ENCODE results near the gene BORCS5.

The BORCS5 gene

DNA sequence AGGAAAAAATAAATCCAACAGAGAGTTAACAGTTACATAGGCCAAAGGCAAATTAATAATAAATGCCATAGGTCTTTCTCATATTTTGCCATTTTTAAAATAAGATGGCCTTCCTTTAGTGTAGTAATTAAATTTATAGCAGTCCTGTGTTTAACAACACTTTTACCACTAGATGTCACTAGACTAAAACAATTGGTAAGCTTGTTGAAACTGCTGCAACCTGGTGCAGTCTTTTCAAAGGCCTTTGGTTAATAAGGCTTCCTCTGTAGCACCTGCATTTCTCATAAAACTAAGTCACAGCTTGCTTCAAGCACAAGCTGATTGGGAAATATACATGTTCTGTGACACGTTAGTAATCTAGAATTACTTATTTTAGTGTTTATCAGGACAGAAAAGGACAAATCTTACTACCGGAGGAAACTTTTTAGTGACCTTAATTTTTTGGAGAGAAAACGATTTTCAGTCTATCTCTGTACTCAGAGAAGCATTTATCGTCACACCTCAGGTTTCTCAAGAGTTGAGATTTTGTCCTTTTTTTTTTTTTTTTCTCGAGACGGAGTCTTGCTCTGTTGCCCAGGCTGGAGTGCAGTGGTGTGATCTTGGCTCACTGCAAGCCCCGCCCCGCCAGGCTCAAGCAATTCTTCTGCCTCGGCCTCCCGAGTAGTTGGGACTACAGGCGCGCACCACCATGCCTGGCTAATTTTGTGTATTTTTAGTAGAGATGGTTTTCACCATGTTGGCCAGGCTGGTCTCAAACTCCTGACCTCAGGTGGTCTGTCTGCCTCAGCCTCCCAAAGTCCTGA is 20.0 kb downstream of the BORCS5 start:
- TF ChIP-seq, protein P1, sequence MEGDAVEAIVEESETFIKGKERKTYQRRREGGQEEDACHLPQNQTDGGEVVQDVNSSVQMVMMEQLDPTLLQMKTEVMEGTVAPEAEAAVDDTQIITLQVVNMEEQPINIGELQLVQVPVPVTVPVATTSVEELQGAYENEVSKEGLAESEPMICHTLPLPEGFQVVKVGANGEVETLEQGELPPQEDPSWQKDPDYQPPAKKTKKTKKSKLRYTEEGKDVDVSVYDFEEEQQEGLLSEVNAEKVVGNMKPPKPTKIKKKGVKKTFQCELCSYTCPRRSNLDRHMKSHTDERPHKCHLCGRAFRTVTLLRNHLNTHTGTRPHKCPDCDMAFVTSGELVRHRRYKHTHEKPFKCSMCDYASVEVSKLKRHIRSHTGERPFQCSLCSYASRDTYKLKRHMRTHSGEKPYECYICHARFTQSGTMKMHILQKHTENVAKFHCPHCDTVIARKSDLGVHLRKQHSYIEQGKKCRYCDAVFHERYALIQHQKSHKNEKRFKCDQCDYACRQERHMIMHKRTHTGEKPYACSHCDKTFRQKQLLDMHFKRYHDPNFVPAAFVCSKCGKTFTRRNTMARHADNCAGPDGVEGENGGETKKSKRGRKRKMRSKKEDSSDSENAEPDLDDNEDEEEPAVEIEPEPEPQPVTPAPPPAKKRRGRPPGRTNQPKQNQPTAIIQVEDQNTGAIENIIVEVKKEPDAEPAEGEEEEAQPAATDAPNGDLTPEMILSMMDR (IDR thresholded peaks at IDR 0.05; ENCODE audit: insufficient read depth, low read length, poor library complexity, severe bottlenecking), result peak; percentile 16
- no peak for TF ChIP-seq EZH2phosphoT487 (conservative IDR thresholded peaks at IDR 0.05; ENCODE audit: low read length)
- Histone ChIP-seq H3K27me3 (ENCODE audit: low read length) (no peaks in the 10 kb centered on the region), H3K4me2 (ENCODE audit: low read depth, low read length, poor library complexity, severe bottlenecking) (no peak overlapping the region), H3K9me3 (ENCODE audit: insufficient read depth, low read length) (no peaks in the 10 kb centered on the region), H3K9ac (ENCODE audit: low read length) (no peak overlapping the region), H3K36me3 (ENCODE audit: low read length) (no peaks in the 10 kb centered on the region), H3K27ac (ENCODE audit: low read depth, low read length) (no peak overlapping the region), H3F3A (ENCODE audit: insufficient read depth) (no peaks in the 10 kb centered on the region), H3K4me3 (ENCODE audit: insufficient read depth, low read length, poor library complexity, severe bottlenecking) (no peak overlapping the region), H2AFZ (ENCODE audit: low read depth, low read length, severe bottlenecking) (no peak overlapping the region), H3K9me2 (replicated peaks; ENCODE audit: insufficient read depth, low read length) (no peaks in the 10 kb centered on the region), H3K79me2 (ENCODE audit: insufficient read depth, low read length) (no peaks in the 10 kb centered on the region), H4K20me1 (ENCODE audit: low read depth, low read length) (no peaks in the 10 kb centered on the region)

DNA sequence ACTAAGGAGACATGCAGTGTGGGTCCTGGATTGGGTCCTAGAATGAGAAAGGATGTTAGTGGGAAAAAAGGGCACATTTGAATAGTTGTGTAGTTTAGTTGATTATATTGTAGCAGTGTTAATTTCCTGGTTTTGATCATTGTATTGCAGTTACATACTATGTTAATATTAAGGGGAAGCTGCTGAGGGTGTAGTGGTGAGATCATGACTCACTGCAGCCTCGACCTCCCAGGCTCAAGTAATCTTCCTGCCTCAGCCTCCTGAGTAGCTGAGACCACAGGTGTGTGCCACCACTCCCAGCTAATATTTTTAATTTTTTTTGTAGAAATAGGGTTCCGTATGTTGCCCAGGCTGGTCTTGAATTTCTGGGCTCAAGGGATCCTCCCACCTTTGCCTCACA is 21.7 kb downstream of the BORCS5 start:
- H2AFZ ChIP-seq (ENCODE audit: low read depth, low read length, severe bottlenecking), result no peak overlapping the region
- H3K9me2 ChIP-seq (replicated peaks; ENCODE audit: insufficient read depth, low read length), result no peaks in the 10 kb centered on the region
- H3K36me3 ChIP-seq (ENCODE audit: low read length), result no peaks in the 10 kb centered on the region
- H3K27ac ChIP-seq (ENCODE audit: low read depth, low read length), result no peak overlapping the region
- no peaks in the 10 kb centered on the region for H3K27me3 ChIP-seq (ENCODE audit: low read length)
- H3K79me2 ChIP-seq (ENCODE audit: insufficient read depth, low read length), result no peaks in the 10 kb centered on the region
- no peak overlapping the region for H3K4me3 ChIP-seq (ENCODE audit: insufficient read depth, low read length, poor library complexity, severe bottlenecking)
- H3K9ac ChIP-seq (ENCODE audit: low read length), result no peak overlapping the region
- TF ChIP-seq EZH2phosphoT487 (conservative IDR thresholded peaks at IDR 0.05; ENCODE audit: low read length), result no peak
- TF ChIP-seq, protein P1 (IDR thresholded peaks at IDR 0.05; ENCODE audit: insufficient read depth, low read length, poor library complexity, severe bottlenecking), result no peak
- no peaks in the 10 kb centered on the region for H3F3A ChIP-seq (ENCODE audit: insufficient read depth)
- no peak overlapping the region for H3K4me2 ChIP-seq (ENCODE audit: low read depth, low read length, poor library complexity, severe bottlenecking)
- H4K20me1 ChIP-seq (ENCODE audit: low read depth, low read length), result no peaks in the 10 kb centered on the region
- H3K9me3 ChIP-seq (ENCODE audit: insufficient read depth, low read length), result no peaks in the 10 kb centered on the region

DNA sequence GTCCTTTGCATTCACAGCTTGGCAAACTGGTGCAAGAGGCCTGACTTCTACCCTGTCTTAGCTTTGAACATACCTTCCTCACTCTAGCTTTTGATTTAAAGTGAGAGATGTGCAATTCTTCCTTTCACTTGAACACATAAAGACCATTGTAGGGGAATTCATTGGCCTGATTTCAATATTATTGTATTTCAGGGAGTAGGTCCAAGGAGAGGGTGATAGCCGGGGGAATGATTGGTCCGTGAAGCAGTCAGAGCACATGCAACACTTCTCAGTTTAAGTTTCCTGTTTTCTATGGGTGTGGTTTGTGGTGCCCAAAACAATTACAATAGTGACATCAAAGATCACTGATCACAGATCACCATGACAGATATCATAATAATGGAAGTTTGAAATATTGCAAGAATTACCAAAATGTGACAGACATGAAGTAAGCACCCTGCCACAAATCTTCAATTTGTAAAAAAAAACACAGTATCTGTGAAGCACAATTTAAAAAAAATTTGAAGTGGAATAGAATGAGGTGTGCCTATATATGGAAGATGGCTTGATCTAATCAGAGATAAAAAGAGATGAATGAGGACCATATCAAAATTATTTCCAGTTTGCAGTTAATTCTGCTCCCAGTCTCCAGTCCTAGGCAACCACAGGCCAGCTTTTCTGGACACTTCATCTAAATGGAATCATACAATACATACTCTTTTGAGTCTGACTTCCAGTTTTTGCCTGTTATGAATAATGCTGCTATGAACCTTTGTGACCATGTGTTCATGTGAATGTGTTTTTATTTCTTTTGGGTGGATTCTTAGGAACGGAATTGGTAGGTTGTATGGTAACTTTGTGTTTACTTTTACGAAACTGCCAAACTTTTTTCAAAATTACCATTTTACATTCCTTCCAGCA is 23.2 kb downstream of the BORCS5 start:
- Histone ChIP-seq H3K9me2 (replicated peaks; ENCODE audit: insufficient read depth, low read length) (no peaks in the 10 kb centered on the region), H3K27me3 (ENCODE audit: low read length) (no peaks in the 10 kb centered on the region), H3K79me2 (ENCODE audit: insufficient read depth, low read length) (no peaks in the 10 kb centered on the region), H3K9ac (ENCODE audit: low read length) (no peak overlapping the region), H3F3A (ENCODE audit: insufficient read depth) (no peaks in the 10 kb centered on the region), H4K20me1 (ENCODE audit: low read depth, low read length) (no peaks in the 10 kb centered on the region), H3K4me3 (ENCODE audit: insufficient read depth, low read length, poor library complexity, severe bottlenecking) (no peak overlapping the region), H3K4me2 (ENCODE audit: low read depth, low read length, poor library complexity, severe bottlenecking) (no peak overlapping the region), H3K9me3 (ENCODE audit: insufficient read depth, low read length) (no peaks in the 10 kb centered on the region), H3K27ac (ENCODE audit: low read depth, low read length) (no peak overlapping the region), H3K36me3 (ENCODE audit: low read length) (no peaks in the 10 kb centered on the region), H2AFZ (ENCODE audit: low read depth, low read length, severe bottlenecking) (no peak overlapping the region)
- TF ChIP-seq, protein P1 (IDR thresholded peaks at IDR 0.05; ENCODE audit: insufficient read depth, low read length, poor library complexity, severe bottlenecking), result no peak
- TF ChIP-seq EZH2phosphoT487 (conservative IDR thresholded peaks at IDR 0.05; ENCODE audit: low read length), result no peak
